ENCODE data around the gene GRB2. TPM values are rescaled to one million over a fixed set of nuclear protein-coding genes. Genes with fewer than 3 reads are reported as not detected.

The GRB2 gene
- total RNA-seq, 1 donor from 2014 or later = 84.2 TPM

GRCh38 chr17:75418531-75418930 lies 13.1 kb upstream of the GRB2 start:
- no peak for DNase-seq
- intact Hi-C loops (cut with micrococcal nuclease) = no loop called here
- ATAC-seq = no peak

GRCh38 chr17:75417054-75417580 lies 11.6 kb upstream of the GRB2 start:
- peak; percentile 46 for DNase-seq
- peak; percentile 86 for ATAC-seq
- intact Hi-C loops (cut with micrococcal nuclease) = no loop called here

- no peak for ATAC-seq
- no peak for DNase-seq
- intact Hi-C loops (cut with micrococcal nuclease) = no loop called here
Measured at GRCh38 chr17:75416006-75416405, 10.5 kb upstream of the GRB2 start.

GRCh38 chr17:75414488-75414887 lies 9.0 kb upstream of the GRB2 start:
- ATAC-seq = no peak
- no peak for DNase-seq
- intact Hi-C loops (cut with micrococcal nuclease) = loop anchor here (5.0 kb wide), 1 partner anchor 92 kb away; no protein-coding TSS in a partner anchor

- DNase-seq (no peak), ATAC-seq (peak; percentile 51)
- intact Hi-C loops (cut with micrococcal nuclease) = loop anchor here (5.0 kb wide), 1 partner anchor 90 kb away; no protein-coding TSS in a partner anchor
Measured at GRCh38 chr17:75412455-75413317, 7.2 kb upstream of the GRB2 start.

- intact Hi-C loops (cut with micrococcal nuclease) = loop anchor here (5.0 kb wide), 1 partner anchor 89 kb away; no protein-coding TSS in a partner anchor
- ATAC-seq = no peak
- DNase-seq = no peak
Measured at GRCh38 chr17:75411328-75412067, 6.0 kb upstream of the GRB2 start.

GRCh38 chr17:75410141-75410540 lies 4.7 kb upstream of the GRB2 start:
- ATAC-seq (no peak), DNase-seq (no peak)
- intact Hi-C loops (cut with micrococcal nuclease) = loop anchor here (5.0 kb wide), 1 partner anchor 88 kb away; no protein-coding TSS in a partner anchor

- intact Hi-C loops (cut with micrococcal nuclease) = no loop called here
- DNase-seq = no peak
Measured at GRCh38 chr17:75407655-75408352, 2.3 kb upstream of the GRB2 start.

GRCh38 chr17:75406222-75406615 lies 741 bp upstream of the GRB2 start:
- ATAC-seq = peak; percentile 2
- intact Hi-C loops (cut with micrococcal nuclease) = no loop called here
- no peak for DNase-seq

More at GRCh38 chr17:75407655-75408352, 2.3 kb upstream of the GRB2 start:
- ATAC-seq = no peak

GRCh38 chr17:75404731-75405364 lies 630 bp downstream of the GRB2 start:
- DNase-seq (peak; percentile 58), ATAC-seq (peak; percentile 42)
- intact Hi-C loops (cut with micrococcal nuclease) = no loop called here

- DNase-seq = peak; percentile 69
- intact Hi-C loops (cut with micrococcal nuclease) = no loop called here
- peak; percentile 46 for ATAC-seq
Measured at GRCh38 chr17:75404223-75404730, 1.2 kb downstream of the GRB2 start.

GRCh38 chr17:75403131-75403530 lies 2.3 kb downstream of the GRB2 start:
- no peak for DNase-seq
- no peak for ATAC-seq
- intact Hi-C loops (cut with micrococcal nuclease) = no loop called here

- intact Hi-C loops (cut with micrococcal nuclease) = no loop called here
- DNase-seq = no peak
- no peak for ATAC-seq
Measured at GRCh38 chr17:75402026-75402425, 3.5 kb downstream of the GRB2 start.

- intact Hi-C loops (cut with micrococcal nuclease) = no loop called here
- DNase-seq (no peak), ATAC-seq (no peak)
Measured at GRCh38 chr17:75400326-75400939, 5.0 kb downstream of the GRB2 start.

GRCh38 chr17:75398279-75398678 lies 7.2 kb downstream of the GRB2 start:
- ATAC-seq (no peak), DNase-seq (no peak)
- intact Hi-C loops (cut with micrococcal nuclease) = no loop called here

- ATAC-seq (no peak), DNase-seq (no peak)
- intact Hi-C loops (cut with micrococcal nuclease) = no loop called here
Measured at GRCh38 chr17:75397217-75397616, 8.3 kb downstream of the GRB2 start.

- ATAC-seq (no peak), DNase-seq (no peak)
- intact Hi-C loops (cut with micrococcal nuclease) = no loop called here
Measured at GRCh38 chr17:75396796-75397195, 8.7 kb downstream of the GRB2 start.

- no peak for DNase-seq
- ATAC-seq = no peak
- intact Hi-C loops (cut with micrococcal nuclease) = no loop called here
Measured at GRCh38 chr17:75396025-75396424, 9.5 kb downstream of the GRB2 start.
